Loucy (cell line): Measurements from ENCODE around the gene SMTNL2.

Source experiments
- H2AFZ ChIP-seq: fragments of 200-600 bp; sonication (generic); 2 replicates; pipeline ENCODE4 v1.6.0; 2016; ENCODE audit warnings: antibody characterized with exemption, mild to moderate bottlenecking, low read length, moderate library complexity
- H3F3A ChIP-seq: fragments of 200-600 bp; 2 replicates; pipeline ENCODE4 v1.6.0; 2016; ENCODE audit warnings: antibody characterized with exemption, low read depth, mild to moderate bottlenecking
- H3K27me3 ChIP-seq: fragments of 200-600 bp; sonication (generic); 2 replicates; pipeline ENCODE4 v1.6.1; 2014; ENCODE audit warnings: low read length, mild to moderate bottlenecking; ENCODE audit not compliant: insufficient read depth, poor library complexity, severe bottlenecking
- H3K36me3 ChIP-seq: fragments of 200-600 bp; sonication (generic); 2 replicates; pipeline ENCODE4 v1.6.1; 2016; ENCODE audit warnings: low read length; ENCODE audit not compliant: insufficient read depth
- H3K4me1 ChIP-seq: fragments of 200-600 bp; sonication (generic); 2 replicates; pipeline ENCODE4 v1.5.1; 2014; ENCODE audit warnings: low read length, mild to moderate bottlenecking; ENCODE audit not compliant: insufficient read depth, poor library complexity, severe bottlenecking
- H3K4me2 ChIP-seq: fragments of 200-600 bp; sonication (generic); 2 replicates; pipeline ENCODE4 v1.6.0; 2014; ENCODE audit warnings: antibody characterized with exemption, low read length, low read depth, mild to moderate bottlenecking; ENCODE audit not compliant: poor library complexity, severe bottlenecking
- H3K4me3 ChIP-seq: fragments of 200-600 bp; sonication (generic); 2 replicates; pipeline ENCODE4 v1.5.1; 2014; ENCODE audit warnings: low read length, mild to moderate bottlenecking, mixed read lengths; ENCODE audit not compliant: poor library complexity, severe bottlenecking
- H3K79me2 ChIP-seq: fragments of 200-600 bp; sonication (generic); 2 replicates; pipeline ENCODE4 v1.6.1; 2014; ENCODE audit warnings: low read length; ENCODE audit not compliant: insufficient read depth
- H3K9ac ChIP-seq: fragments of 200-600 bp; sonication (generic); 2 replicates; pipeline ENCODE4 v1.6.0; 2014; ENCODE audit warnings: mild to moderate bottlenecking, low read depth, low read length, moderate library complexity; ENCODE audit not compliant: poor library complexity, severe bottlenecking
- H3K9me2 ChIP-seq: fragments of 200-600 bp; sonication (generic); replicated peaks from 2 replicates; pipeline ENCODE4 v1.6.1; 2016; ENCODE audit warnings: low read depth, low read length, mixed read lengths
- H3K9me3 ChIP-seq: fragments of 200-600 bp; sonication (generic); 2 replicates; pipeline ENCODE4 v1.6.1; 2014; ENCODE audit warnings: mild to moderate bottlenecking, antibody characterized with exemption, low read length, low read depth; ENCODE audit not compliant: insufficient read depth
- H4K20me1 ChIP-seq: fragments of 200-600 bp; sonication (generic); 2 replicates; pipeline ENCODE4 v1.6.0; 2014; ENCODE audit warnings: antibody characterized with exemption, low read length, mild to moderate bottlenecking; ENCODE audit not compliant: insufficient read depth, poor library complexity, severe bottlenecking
- CTCF ChIP-seq: fragments of 200-600 bp; sonication (generic); conservative IDR thresholded peaks from 2 replicates; pipeline ENCODE4 v1.5.1; 2014; ENCODE audit warnings: mild to moderate bottlenecking, antibody characterized with exemption, low read length
- EZH2phosphoT487 ChIP-seq: fragments of 200-600 bp; IDR thresholded peaks from 2 replicates; pipeline ENCODE4 v1.6.1; 2018; ENCODE audit warnings: antibody characterized with exemption, mild to moderate bottlenecking, moderate library complexity, borderline replicate concordance

Gene SMTNL2

GRCh38 chr17:4569591-4569990 is 14.7 kb upstream of the SMTNL2 start:
- Histone ChIP-seq H3K4me2 (peak overlapping the region; percentile 10), H3F3A (no peaks in the 10 kb centered on the region), H3K9ac (no peak overlapping the region), H2AFZ (no peak overlapping the region), H3K79me2 (no peaks in the 10 kb centered on the region), H3K4me1 (peaks cover 14% of the 10 kb centered on the region), H3K36me3 (no peaks in the 10 kb centered on the region), H4K20me1 (no peaks in the 10 kb centered on the region), H3K27me3 (no peaks in the 10 kb centered on the region), H3K4me3 (no peak overlapping the region), H3K9me3 (no peaks in the 10 kb centered on the region), H3K9me2 (no peaks in the 10 kb centered on the region)
- TF ChIP-seq CTCF = no peak
- no peak for TF ChIP-seq EZH2phosphoT487

GRCh38 chr17:4572131-4572530 is 12.2 kb upstream of the SMTNL2 start:
- H3K9me3 ChIP-seq = no peaks in the 10 kb centered on the region
- H4K20me1 ChIP-seq = no peaks in the 10 kb centered on the region
- no peak overlapping the region for H3K4me2 ChIP-seq
- H3K27me3 ChIP-seq = no peaks in the 10 kb centered on the region
- no peak overlapping the region for H3K9ac ChIP-seq
- H3K36me3 ChIP-seq = no peaks in the 10 kb centered on the region
- H3K79me2 ChIP-seq = no peaks in the 10 kb centered on the region
- H3K4me3 ChIP-seq = no peak overlapping the region
- peaks cover 10% of the 10 kb centered on the region for H3K4me1 ChIP-seq
- no peaks in the 10 kb centered on the region for H3K9me2 ChIP-seq
- H2AFZ ChIP-seq = no peak overlapping the region
- H3F3A ChIP-seq = no peaks in the 10 kb centered on the region
- TF ChIP-seq EZH2phosphoT487 = no peak

GRCh38 chr17:4573115-4573514 is 11.2 kb upstream of the SMTNL2 start:
- Histone ChIP-seq H3K9ac (no peak overlapping the region), H3K27me3 (no peaks in the 10 kb centered on the region), H3K4me2 (no peak overlapping the region), H3K4me3 (no peak overlapping the region), H3K9me3 (no peaks in the 10 kb centered on the region), H3K9me2 (no peaks in the 10 kb centered on the region), H3K4me1 (peaks cover 10% of the 10 kb centered on the region), H4K20me1 (no peaks in the 10 kb centered on the region), H3K79me2 (no peaks in the 10 kb centered on the region), H2AFZ (no peak overlapping the region), H3F3A (no peaks in the 10 kb centered on the region), H3K36me3 (no peaks in the 10 kb centered on the region)
- no peak for TF ChIP-seq EZH2phosphoT487
- no peak for TF ChIP-seq CTCF

GRCh38 chr17:4573669-4574068 is 10.7 kb upstream of the SMTNL2 start:
- TF ChIP-seq EZH2phosphoT487 = no peak
- TF ChIP-seq CTCF = no peak
- H3K9me2 ChIP-seq = no peaks in the 10 kb centered on the region
- no peak overlapping the region for H3K4me3 ChIP-seq
- H3K36me3 ChIP-seq = no peaks in the 10 kb centered on the region
- no peaks in the 10 kb centered on the region for H3K79me2 ChIP-seq
- no peak overlapping the region for H2AFZ ChIP-seq
- H3K4me2 ChIP-seq = no peak overlapping the region
- no peaks in the 10 kb centered on the region for H3F3A ChIP-seq
- no peaks in the 10 kb centered on the region for H3K27me3 ChIP-seq
- H3K4me1 ChIP-seq = peaks cover 10% of the 10 kb centered on the region
- H3K9me3 ChIP-seq = no peaks in the 10 kb centered on the region
- H4K20me1 ChIP-seq = no peaks in the 10 kb centered on the region
- no peak overlapping the region for H3K9ac ChIP-seq
